ENCODE results near the gene TBC1D24. TPM values are rescaled to one million over a fixed set of nuclear protein-coding genes. Genes with fewer than 3 reads are reported as not detected.

The TBC1D24 gene
- total RNA-seq, 3 donors from 2014 or later = 6.9 to 14.3 (median 8.5) TPM

- intact Hi-C loops (cut with DNase I, micrococcal nuclease) = no loop called here
- peak in 2 of 3 donors; percentile 70 to 71 for DNase-seq
- H3K4me1 ChIP-seq (ENCODE audit: low read depth) = peaks cover 51% of the 10 kb centered on the region
Measured at GRCh38 chr16:2515180-2515851, 40.4 kb downstream of the TBC1D24 start.

DNA sequence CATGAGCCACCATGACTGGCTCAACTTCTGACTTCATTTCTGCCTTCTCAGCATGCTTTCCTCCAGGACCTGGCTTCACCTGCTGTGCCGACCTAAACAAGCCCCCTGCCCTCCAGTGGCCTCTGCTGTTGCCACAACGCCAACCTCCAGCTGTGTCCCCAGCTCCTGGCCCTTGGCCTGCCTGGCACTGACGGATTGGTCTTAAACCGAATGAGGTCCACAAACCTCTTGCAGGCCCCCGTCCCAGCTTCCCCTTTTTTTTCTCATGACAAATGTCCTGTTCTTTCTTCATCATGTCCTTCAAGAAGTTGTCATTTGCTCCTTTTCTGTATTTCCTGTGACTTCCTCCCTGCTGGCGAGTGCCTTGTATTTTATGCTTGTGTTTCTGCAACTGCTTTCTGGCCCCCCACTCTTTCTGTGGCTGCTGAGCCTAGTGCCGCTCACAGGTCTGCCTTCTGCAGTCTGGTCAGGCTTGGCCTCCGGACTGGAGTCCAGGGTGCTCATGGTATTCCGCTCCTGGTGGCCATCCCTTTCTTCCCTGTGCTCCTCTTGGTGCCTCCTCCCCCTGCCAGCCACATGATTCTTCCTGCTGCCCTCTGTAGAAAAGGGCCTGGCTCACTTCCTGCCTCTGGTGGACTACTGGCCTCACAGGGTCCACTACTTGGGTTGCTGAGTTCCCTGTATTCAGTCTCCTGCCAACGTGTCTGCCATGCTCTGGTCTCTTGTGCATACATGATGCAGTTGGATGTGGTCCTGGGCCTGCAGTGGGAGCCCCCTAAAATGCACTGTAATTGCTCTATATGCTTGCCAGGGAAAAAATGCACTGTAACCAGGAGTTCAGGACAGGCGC is 41.7 kb downstream of the TBC1D24 start:
- intact Hi-C loops (cut with DNase I, micrococcal nuclease) = no loop called here
- Histone ChIP-seq H3K36me3 (ENCODE audit: low read depth) (no peaks in the 10 kb centered on the region), H3K9me3 (no peaks in the 10 kb centered on the region), H3K4me3 (no peak overlapping the region), H3K4me1 (ENCODE audit: low read depth) (peaks cover 58% of the 10 kb centered on the region)
- TF ChIP-seq CTCF (IDR thresholded peaks at IDR 0.05) = no peak
- ATAC-seq (no peak), DNase-seq (peak in 2 of 3 donors; percentile 46 to 65)

More at GRCh38 chr16:2515180-2515851, 40.4 kb downstream of the TBC1D24 start:
- Histone ChIP-seq H3K36me3 (ENCODE audit: low read depth) (no peaks in the 10 kb centered on the region), H3K4me3 (peak overlapping the region; percentile 98), H3K9me3 (no peaks in the 10 kb centered on the region)
- peak; percentile 24 for ATAC-seq
- no peak for TF ChIP-seq CTCF (IDR thresholded peaks at IDR 0.05)

- intact Hi-C loops (cut with DNase I, micrococcal nuclease) = no loop called here
- DNase-seq = peak in 1 of 3 donors; percentile 32
- peaks cover 55% of the 10 kb centered on the region for H3K4me1 ChIP-seq (ENCODE audit: low read depth)
- no peak for ATAC-seq
- H3K4me3 ChIP-seq = no peak overlapping the region
- no peaks in the 10 kb centered on the region for H3K9me3 ChIP-seq
- TF ChIP-seq CTCF (IDR thresholded peaks at IDR 0.05) = no peak
- H3K36me3 ChIP-seq (ENCODE audit: low read depth) = no peaks in the 10 kb centered on the region
Measured at GRCh38 chr16:2517954-2518605, 43.2 kb downstream of the TBC1D24 start.

- H3K4me1 ChIP-seq (ENCODE audit: low read depth) = peaks cover 60% of the 10 kb centered on the region
- no peaks in the 10 kb centered on the region for H3K36me3 ChIP-seq (ENCODE audit: low read depth)
- no peak for ATAC-seq
- DNase-seq = peak in 2 of 3 donors; percentile 51 to 73
- intact Hi-C loops (cut with DNase I, micrococcal nuclease) = no loop called here
- no peaks in the 10 kb centered on the region for H3K9me3 ChIP-seq
- H3K4me3 ChIP-seq = no peak overlapping the region
- no peak for TF ChIP-seq CTCF (IDR thresholded peaks at IDR 0.05)
Measured at GRCh38 chr16:2518823-2519710, 44.1 kb downstream of the TBC1D24 start.

DNA sequence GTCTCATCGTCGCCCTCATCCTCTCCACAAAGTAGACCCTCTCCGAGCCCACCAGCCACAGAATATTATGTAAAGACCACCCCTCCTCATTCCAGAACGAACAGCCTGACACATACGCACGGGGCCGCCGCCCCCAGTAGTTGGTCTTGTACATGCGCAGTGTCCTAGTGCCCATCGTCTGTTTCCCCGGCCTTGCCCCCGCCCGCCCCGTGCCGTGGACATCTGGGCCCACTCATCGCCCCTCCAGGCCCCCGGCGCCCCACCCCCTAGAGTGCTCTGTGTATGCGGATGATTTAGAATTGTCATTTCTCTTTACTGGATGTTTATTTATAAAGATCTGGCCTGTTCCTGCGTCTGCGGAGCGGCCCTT is 44.8 kb downstream of the TBC1D24 start:
- ATAC-seq = no peak
- H3K9me3 ChIP-seq = no peaks in the 10 kb centered on the region
- H3K36me3 ChIP-seq (ENCODE audit: low read depth) = no peaks in the 10 kb centered on the region
- no peak overlapping the region for H3K4me3 ChIP-seq
- no peak for DNase-seq
- TF ChIP-seq CTCF (IDR thresholded peaks at IDR 0.05) = no peak
- peaks cover 64% of the 10 kb centered on the region for H3K4me1 ChIP-seq (ENCODE audit: low read depth)
- intact Hi-C loops (cut with DNase I, micrococcal nuclease) = no loop called here
